CD4-positive, CD25-positive, alpha-beta regulatory T cell (primary cell): ENCODE measurements around the gene FAS. TPM values are rescaled to one million over a fixed set of nuclear protein-coding genes. Genes with fewer than 3 reads are reported as not detected.

Source experiments
- ATAC-seq, 2 donors: fragments of 150-1000 bp; cut with Tn5 transposase; one replicate each; pipeline ENCODE4 v1.10.0; 2021; ENCODE audit warnings: low read depth in 2 of 2, moderate number of reproducible peaks in 2 of 2, moderate library complexity in 1 of 2
- DNase-seq, 3 donors: peaks; one replicate each; pipeline versions ENCODE4 v3.0.0 to v3.0.0-alpha.2; 2012 to 2022; ENCODE audit warnings: mixed read lengths in 1 of 3
- H3K27ac ChIP-seq: one replicate; pipeline ENCODE4 v1.7.0; 2013; ENCODE audit warnings: mild to moderate bottlenecking, low read length; ENCODE audit not compliant: insufficient read depth, poor library complexity, severe bottlenecking
- H3K27me3 ChIP-seq: one replicate; pipeline ENCODE4 v1.7.0; 2013; ENCODE audit warnings: low read length; ENCODE audit not compliant: control insufficient read depth, insufficient read depth
- H3K36me3 ChIP-seq: one replicate; pipeline ENCODE4 v1.7.0; 2013; ENCODE audit warnings: mild to moderate bottlenecking, low read length, moderate library complexity; ENCODE audit not compliant: control insufficient read depth, insufficient read depth
- H3K4me1 ChIP-seq: 2 replicates; pipeline ENCODE4 v1.7.0; 2013; ENCODE audit warnings: mild to moderate bottlenecking, low read length; ENCODE audit not compliant: insufficient read depth, control insufficient read depth, poor library complexity, severe bottlenecking
- H3K4me3 ChIP-seq: one replicate; pipeline ENCODE4 v1.7.0; 2013; ENCODE audit warnings: low read depth, mild to moderate bottlenecking, low read length, moderate library complexity
- H3K9me3 ChIP-seq, 2 experiments: 1 replicate in 1 of 2; 2 replicates in 1 of 2; pipeline ENCODE4 v1.7.0; 2013; ENCODE audit warnings: low read length in 2 of 2, mild to moderate bottlenecking in 1 of 2, moderate library complexity in 1 of 2; ENCODE audit not compliant: control insufficient read depth in 2 of 2
- H3K27ac Mint-ChIP-seq, 3 donors: one replicate each; pipeline ENCODE4 v1.8.0; 2020 to 2022; ENCODE audit warnings: mild to moderate bottlenecking in 3 of 3, mixed read lengths in 3 of 3, moderate library complexity in 2 of 3
- H3K27me3 Mint-ChIP-seq: one replicate; pipeline ENCODE4 v1.8.0; 2022; ENCODE audit warnings: mild to moderate bottlenecking, mixed read lengths
- H3K36me3 Mint-ChIP-seq: one replicate; pipeline ENCODE4 v1.8.0; 2020; ENCODE audit warnings: mixed read lengths
- H3K4me1 Mint-ChIP-seq, 4 donors: one replicate each; pipeline ENCODE4 v1.8.0; 2020 to 2022; ENCODE audit warnings: mixed read lengths in 4 of 4, mild to moderate bottlenecking in 1 of 4
- H3K4me3 Mint-ChIP-seq, 4 donors: one replicate each; pipeline ENCODE4 v1.8.0; 2020 to 2022; ENCODE audit warnings: mild to moderate bottlenecking in 4 of 4, mixed read lengths in 4 of 4, moderate library complexity in 3 of 4
- H3K9me3 Mint-ChIP-seq, 7 donors: one replicate each; pipeline ENCODE4 v1.8.0; 2020 to 2022; ENCODE audit warnings: mixed read lengths in 7 of 7, mild to moderate bottlenecking in 3 of 7, moderate library complexity in 2 of 7
- polyA plus RNA-seq, 4 donors: library from polyadenylated mRNA; unstranded; fragments of 300-500 nt; fragmentation: Illumina TruSeq; gene quantifications; one replicate each; pipeline ENCODE4 v1.2.3, GENCODE V29; 2021
- total RNA-seq: library from RNA; stranded (reverse); gene quantifications from one replicate; pipeline ENCODE4 v1.2.3, GENCODE V29; 2022

Gene FAS
- total and polyA plus RNA-seq, 5 donors from 2014 or later = 84.3 to 169 (median 123) TPM

GRCh38 chr10:89042562-89042961, 52.0 kb downstream of the FAS start:
- Mint-ChIP-seq H3K4me3 (no peak overlapping the region), H3K27ac (peak overlapping the region in 1 of 3 donors; percentile 54), H3K4me1 (peaks cover 0 to 32% (median 7%) of the 10 kb centered on the region in 4 donors), H3K9me3 (peaks cover 0 to 2% (median 0%) of the 10 kb centered on the region in 7 donors), H3K36me3 (peaks cover 20% of the 10 kb centered on the region), H3K27me3 (no peaks in the 10 kb centered on the region)
- Histone ChIP-seq H3K4me3 (no peak overlapping the region), H3K9me3 (no peaks in the 10 kb centered on the region), H3K27me3 (no peaks in the 10 kb centered on the region), H3K4me1 (no peaks in the 10 kb centered on the region), H3K27ac (no peak overlapping the region), H3K36me3 (peaks cover 14% of the 10 kb centered on the region)
- DNase-seq (no peak), ATAC-seq (no peak)

- peaks cover 0 to 2% (median 0%) of the 10 kb centered on the region in 7 donors for H3K9me3 Mint-ChIP-seq
- no peaks in the 10 kb centered on the region for H3K27me3 Mint-ChIP-seq
- no peak overlapping the region for H3K4me3 ChIP-seq
- H3K36me3 Mint-ChIP-seq = peaks cover 23% of the 10 kb centered on the region
- no peak for ATAC-seq
- H3K4me1 Mint-ChIP-seq = peaks cover 0 to 32% (median 7%) of the 10 kb centered on the region in 4 donors
- no peak overlapping the region for H3K27ac Mint-ChIP-seq
- no peaks in the 10 kb centered on the region for H3K4me1 ChIP-seq
- H3K27ac ChIP-seq = no peak overlapping the region
- no peaks in the 10 kb centered on the region for H3K27me3 ChIP-seq
- no peak overlapping the region for H3K4me3 Mint-ChIP-seq
- DNase-seq = no peak
- peaks cover 18% of the 10 kb centered on the region for H3K36me3 ChIP-seq
- no peaks in the 10 kb centered on the region for H3K9me3 ChIP-seq
Measured at GRCh38 chr10:89043052-89043451, 52.5 kb downstream of the FAS start.

GRCh38 chr10:89047397-89047796, 56.8 kb downstream of the FAS start:
- Mint-ChIP-seq H3K27ac (no peak overlapping the region), H3K36me3 (peaks cover 11% of the 10 kb centered on the region), H3K4me1 (peaks cover 0 to 22% (median 5%) of the 10 kb centered on the region in 4 donors), H3K9me3 (peaks cover 0 to 2% (median 0%) of the 10 kb centered on the region in 7 donors), H3K4me3 (peak overlapping the region in 1 of 4 donors; percentile 83), H3K27me3 (no peaks in the 10 kb centered on the region)
- no peaks in the 10 kb centered on the region for H3K4me1 ChIP-seq
- H3K27ac ChIP-seq = no peak overlapping the region
- peaks cover 7% of the 10 kb centered on the region for H3K36me3 ChIP-seq
- no peaks in the 10 kb centered on the region for H3K9me3 ChIP-seq
- ATAC-seq (no peak), DNase-seq (no peak)
- no peak overlapping the region for H3K4me3 ChIP-seq
- no peaks in the 10 kb centered on the region for H3K27me3 ChIP-seq

GRCh38 chr10:89051593-89051992, 61.0 kb downstream of the FAS start:
- Histone ChIP-seq H3K9me3 (no peaks in the 10 kb centered on the region), H3K36me3 (peaks cover 7% of the 10 kb centered on the region), H3K4me1 (no peaks in the 10 kb centered on the region), H3K27ac (no peak overlapping the region), H3K4me3 (no peak overlapping the region), H3K27me3 (no peaks in the 10 kb centered on the region)
- Mint-ChIP-seq H3K27me3 (no peaks in the 10 kb centered on the region), H3K4me3 (no peak overlapping the region), H3K9me3 (peaks cover 0 to 2% (median 0%) of the 10 kb centered on the region in 7 donors), H3K4me1 (peaks cover 0 to 3% (median under 1%) of the 10 kb centered on the region in 4 donors), H3K36me3 (peaks cover 11% of the 10 kb centered on the region), H3K27ac (no peak overlapping the region)
- ATAC-seq (no peak), DNase-seq (no peak)

- Mint-ChIP-seq H3K4me3 (no peak overlapping the region), H3K9me3 (peaks cover 0 to 2% (median 0%) of the 10 kb centered on the region in 7 donors), H3K27me3 (no peaks in the 10 kb centered on the region), H3K36me3 (peaks cover 9% of the 10 kb centered on the region), H3K4me1 (no peaks in the 10 kb centered on the region), H3K27ac (no peak overlapping the region)
- Histone ChIP-seq H3K4me3 (no peak overlapping the region), H3K4me1 (no peaks in the 10 kb centered on the region), H3K27me3 (no peaks in the 10 kb centered on the region), H3K27ac (no peak overlapping the region), H3K36me3 (no peaks in the 10 kb centered on the region), H3K9me3 (no peaks in the 10 kb centered on the region)
- DNase-seq (no peak), ATAC-seq (no peak)
Measured at GRCh38 chr10:89053555-89053954, 63.0 kb downstream of the FAS start.

GRCh38 chr10:89055159-89055558, 64.6 kb downstream of the FAS start:
- ATAC-seq = no peak
- H3K4me1 ChIP-seq = no peaks in the 10 kb centered on the region
- no peaks in the 10 kb centered on the region for H3K27me3 ChIP-seq
- Mint-ChIP-seq H3K36me3 (peaks cover 9% of the 10 kb centered on the region), H3K27ac (no peak overlapping the region), H3K9me3 (peaks cover 0 to 2% (median 0%) of the 10 kb centered on the region in 7 donors), H3K27me3 (no peaks in the 10 kb centered on the region), H3K4me3 (no peak overlapping the region), H3K4me1 (no peaks in the 10 kb centered on the region)
- H3K36me3 ChIP-seq = no peaks in the 10 kb centered on the region
- H3K27ac ChIP-seq = no peak overlapping the region
- DNase-seq = no peak
- H3K4me3 ChIP-seq = no peak overlapping the region
- H3K9me3 ChIP-seq = no peaks in the 10 kb centered on the region

- ATAC-seq = no peak
- no peak overlapping the region for H3K4me3 Mint-ChIP-seq
- H3K27ac Mint-ChIP-seq = no peak overlapping the region
- Histone ChIP-seq H3K4me1 (no peaks in the 10 kb centered on the region), H3K4me3 (no peak overlapping the region), H3K27me3 (peaks cover 3% of the 10 kb centered on the region), H3K36me3 (no peaks in the 10 kb centered on the region), H3K27ac (no peak overlapping the region), H3K9me3 (no peaks in the 10 kb centered on the region)
- H3K4me1 Mint-ChIP-seq = peaks cover 0 to 4% (median 1%) of the 10 kb centered on the region in 4 donors
- H3K36me3 Mint-ChIP-seq = no peaks in the 10 kb centered on the region
- H3K9me3 Mint-ChIP-seq = no peaks in the 10 kb centered on the region
- H3K27me3 Mint-ChIP-seq = peaks cover 29% of the 10 kb centered on the region
- DNase-seq = no peak
Measured at GRCh38 chr10:89062861-89063260, 72.3 kb downstream of the FAS start.

GRCh38 chr10:89063465-89063864, 72.9 kb downstream of the FAS start:
- Mint-ChIP-seq H3K4me3 (no peak overlapping the region), H3K27ac (no peak overlapping the region), H3K9me3 (no peaks in the 10 kb centered on the region), H3K36me3 (no peaks in the 10 kb centered on the region), H3K4me1 (peaks cover 0 to 4% (median 1%) of the 10 kb centered on the region in 4 donors), H3K27me3 (peaks cover 35% of the 10 kb centered on the region)
- Histone ChIP-seq H3K36me3 (no peaks in the 10 kb centered on the region), H3K27me3 (peaks cover 7% of the 10 kb centered on the region), H3K4me1 (no peaks in the 10 kb centered on the region), H3K9me3 (no peaks in the 10 kb centered on the region), H3K4me3 (no peak overlapping the region), H3K27ac (no peak overlapping the region)
- no peak for DNase-seq
- no peak for ATAC-seq
